HUES64 (cell line): ENCODE data around the gene HORMAD2.
"Not testable (repeated sequence)": the region's sequence is repeated elsewhere in the genome, so short reads cannot be mapped to it uniquely, and the experiment has no call there.

Experiments used
- H3K27ac ChIP-seq: 2 replicates; pipeline ENCODE4 v1.7.0; 2013; ENCODE audit warnings: low read depth, low read length, inconsistent platforms
- H3K27me3 ChIP-seq: 2 replicates; pipeline ENCODE4 v1.6.1; 2013; ENCODE audit warnings: mild to moderate bottlenecking, low read length; ENCODE audit not compliant: insufficient read depth
- H3K36me3 ChIP-seq: 2 replicates; pipeline ENCODE4 v1.6.1; 2013; ENCODE audit warnings: mild to moderate bottlenecking, low read length; ENCODE audit not compliant: insufficient read depth
- H3K4me1 ChIP-seq: 2 replicates; pipeline ENCODE4 v1.6.1; 2013; ENCODE audit warnings: mild to moderate bottlenecking, low read length, moderate library complexity; ENCODE audit not compliant: insufficient read depth
- H3K4me3 ChIP-seq: 2 replicates; pipeline ENCODE4 v1.5.1; 2013; ENCODE audit warnings: mild to moderate bottlenecking, low read length, moderate library complexity
- H3K9ac ChIP-seq: 2 replicates; pipeline ENCODE4 v1.6.1; 2013; ENCODE audit warnings: mild to moderate bottlenecking, low read depth, low read length
- H3K9me3 ChIP-seq: 2 replicates; pipeline ENCODE4 v1.6.1; 2013; ENCODE audit warnings: low read depth, low read length; ENCODE audit not compliant: insufficient read depth
- WGBS: fragments of 150-250, 120-280 bp; methylation state at CpG from one replicate; pipeline ENCODE4 v1.1.7; 2013; ENCODE audit warnings: missing lambda C conversion rate; 5-methylcytosine and 5-hydroxymethylcytosine counted together

Gene HORMAD2

GRCh38 chr22:30212363-30212995 is 132.2 kb downstream of the HORMAD2 start:
- Histone ChIP-seq H3K9ac (no peak overlapping the region), H3K36me3 (no peaks in the 10 kb centered on the region), H3K27ac (no peak overlapping the region), H3K4me3 (no peak overlapping the region), H3K9me3 (no peaks in the 10 kb centered on the region), H3K4me1 (peaks cover 19% of the 10 kb centered on the region; the same call in 1 of the 2 replicates), H3K27me3 (no peaks in the 10 kb centered on the region)
- WGBS: 80% methylated on average over 5 of the region's 5 CpGs

GRCh38 chr22:30212996-30213441 is 132.8 kb downstream of the HORMAD2 start:
- Histone ChIP-seq H3K27me3 (no peaks in the 10 kb centered on the region), H3K36me3 (no peaks in the 10 kb centered on the region), H3K9me3 (no peaks in the 10 kb centered on the region), H3K27ac (no peak overlapping the region), H3K4me3 (no peak overlapping the region), H3K4me1 (peaks cover 19% of the 10 kb centered on the region; the same call in 1 of the 2 replicates), H3K9ac (no peak overlapping the region)
- 91% methylated on average over 8 of the region's 8 CpGs for WGBS

DNA sequence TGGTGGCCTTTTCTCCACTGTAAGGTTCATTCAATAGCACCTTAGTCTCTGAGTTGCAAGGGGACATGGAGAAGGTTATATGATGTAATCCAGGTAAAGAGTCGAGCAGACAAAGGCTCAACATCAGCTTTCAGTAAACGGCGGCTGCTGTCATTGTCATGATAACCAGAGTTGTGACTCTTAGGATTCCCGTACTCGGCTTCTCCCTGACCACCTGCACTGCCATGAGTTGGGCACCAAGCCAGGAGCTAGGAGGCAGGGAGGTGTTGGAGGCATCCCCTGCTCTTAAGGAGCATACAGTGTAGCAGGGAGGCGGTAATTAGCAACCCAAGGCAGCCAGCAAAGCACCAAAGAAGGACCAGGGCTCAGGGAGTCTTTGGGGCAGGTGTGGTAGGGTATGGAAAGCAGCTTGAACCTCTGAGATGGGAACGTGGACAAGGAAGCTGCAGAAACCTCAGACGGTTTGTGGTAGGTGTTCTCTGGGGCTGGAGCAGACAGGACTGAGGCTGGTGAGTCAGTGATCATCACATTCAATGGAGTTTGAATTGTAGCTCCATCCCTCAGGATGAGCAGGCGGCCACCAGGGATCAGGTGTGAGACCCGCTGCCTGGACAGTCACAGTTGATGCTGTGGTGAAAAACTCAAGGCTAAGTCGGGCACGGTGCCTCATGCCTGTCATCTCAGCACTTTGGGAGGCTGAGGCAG is 134.6 kb downstream of the HORMAD2 start:
- H3K4me1 ChIP-seq: 0 out of 2 replicates have a peak, but pooled peaks cover 9% of the 10 kb centered on the region
- H3K36me3 ChIP-seq: no peaks in the 10 kb centered on the region
- H3K4me3 ChIP-seq: no peak overlapping the region
- no peaks in the 10 kb centered on the region for H3K9me3 ChIP-seq
- H3K9ac ChIP-seq: no peak overlapping the region
- H3K27me3 ChIP-seq: no peaks in the 10 kb centered on the region
- WGBS: 68% methylated on average over 12 of the region's 12 CpGs
- H3K27ac ChIP-seq: no peak overlapping the region

DNA sequence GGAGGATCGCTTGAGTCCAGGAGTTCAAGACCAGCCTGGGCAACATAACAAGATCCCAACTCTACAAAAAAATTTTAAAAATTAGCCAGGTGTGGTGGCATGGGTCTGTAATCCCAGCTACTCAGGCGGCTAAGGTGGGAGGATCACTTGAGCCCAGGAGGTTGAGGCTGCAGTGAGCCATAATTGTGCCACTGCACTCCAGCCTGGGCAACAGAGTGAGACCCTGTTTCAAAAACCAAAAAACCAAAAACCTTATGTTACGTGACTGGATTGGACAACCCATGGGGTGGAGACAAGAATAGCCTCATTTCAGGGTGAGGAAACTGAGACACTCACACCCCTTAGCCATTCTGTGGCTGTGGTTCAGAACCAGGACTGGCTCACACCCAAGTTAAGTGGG is 136.0 kb downstream of the HORMAD2 start:
- H3K4me1 ChIP-seq, H3K27me3 ChIP-seq, H3K27ac ChIP-seq, H3K4me3 ChIP-seq, H3K9ac ChIP-seq, H3K9me3 ChIP-seq, H3K36me3 ChIP-seq: not testable (repeated sequence)
- 96% methylated on average over 3 of the region's 3 CpGs for WGBS

DNA sequence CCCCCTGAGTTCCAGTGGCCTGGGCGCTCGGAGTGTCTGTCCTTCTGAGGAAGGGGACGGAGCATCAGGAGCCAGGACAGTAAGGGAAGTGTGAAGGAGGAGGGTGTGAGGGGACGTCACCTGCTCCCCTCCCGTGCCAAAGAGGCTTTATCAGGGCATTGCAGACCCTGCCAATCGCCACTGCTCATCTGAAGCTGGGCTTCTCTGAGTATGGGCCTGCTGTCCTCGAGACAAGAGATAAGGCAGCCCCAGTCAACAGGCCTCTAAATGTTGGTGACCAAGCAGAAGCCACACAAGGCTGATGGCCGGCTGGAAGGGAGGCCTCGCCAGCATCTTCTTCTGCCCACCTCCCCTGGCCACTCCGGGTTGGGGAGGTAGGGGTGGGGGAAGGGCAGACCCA is 136.4 kb downstream of the HORMAD2 start:
- WGBS: 94% methylated on average over 9 of the region's 10 CpGs
- no peaks in the 10 kb centered on the region for H3K9me3 ChIP-seq

DNA sequence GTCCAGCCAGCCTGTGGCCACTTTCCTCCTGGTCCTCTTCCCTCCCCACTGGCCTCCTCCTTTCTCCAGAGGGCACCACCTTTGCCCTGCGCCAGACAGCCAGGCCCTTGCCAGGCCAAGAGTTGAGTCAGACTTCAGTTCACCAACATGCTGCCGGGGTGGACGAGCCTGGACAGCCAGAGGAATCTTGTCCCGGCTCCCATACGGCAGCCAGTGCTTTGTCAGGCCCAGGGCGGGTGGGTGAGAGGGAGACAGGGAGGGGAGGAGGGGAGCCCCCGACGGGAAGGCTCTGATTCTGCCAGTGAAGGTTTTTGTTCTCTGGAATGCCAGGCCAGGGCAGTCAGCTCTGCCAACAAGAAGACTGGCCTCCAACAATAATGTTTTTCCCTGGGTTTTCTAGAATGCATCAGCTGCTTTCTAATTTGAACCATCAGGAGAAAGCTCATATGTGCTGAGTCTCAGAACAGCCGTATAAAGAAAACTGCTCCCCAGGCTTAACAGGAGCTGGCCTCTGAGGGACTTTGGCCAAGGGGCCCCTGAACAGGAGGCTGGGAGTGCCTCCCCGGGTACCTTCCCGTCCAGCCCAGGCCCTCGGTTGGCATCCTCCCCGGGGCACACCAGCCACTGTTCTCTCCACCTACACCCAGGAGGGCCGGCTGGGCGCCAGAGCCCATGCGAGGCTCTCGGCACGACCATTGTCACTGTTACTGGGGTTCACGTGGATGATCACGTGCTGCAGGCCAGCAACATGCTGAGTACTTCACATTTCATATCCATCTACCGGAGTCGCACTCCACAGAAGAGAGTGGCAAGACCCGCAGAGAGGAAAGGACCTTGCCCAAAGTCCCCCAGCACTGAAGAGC is 137.7 kb downstream of the HORMAD2 start:
- no peak overlapping the region for H3K9ac ChIP-seq
- WGBS: 88% methylated on average over 23 of the region's 23 CpGs
- no peaks in the 10 kb centered on the region for H3K36me3 ChIP-seq
- H3K9me3 ChIP-seq: no peaks in the 10 kb centered on the region
- H3K27me3 ChIP-seq: no peaks in the 10 kb centered on the region
- no peak overlapping the region for H3K27ac ChIP-seq
- H3K4me3 ChIP-seq: no peak overlapping the region
- H3K4me1 ChIP-seq: 0 out of 2 replicates have a peak, but pooled peaks cover 3% of the 10 kb centered on the region

More for the DNA sequence above, 136.4 kb downstream of the HORMAD2 start:
- no peaks in the 10 kb centered on the region for H3K36me3 ChIP-seq
- H3K4me3 ChIP-seq: no peak overlapping the region
- no peaks in the 10 kb centered on the region for H3K27me3 ChIP-seq
- no peak overlapping the region for H3K9ac ChIP-seq
- H3K27ac ChIP-seq: no peak overlapping the region
- 0 out of 2 replicates have a peak, but pooled peaks cover 3% of the 10 kb centered on the region for H3K4me1 ChIP-seq

DNA sequence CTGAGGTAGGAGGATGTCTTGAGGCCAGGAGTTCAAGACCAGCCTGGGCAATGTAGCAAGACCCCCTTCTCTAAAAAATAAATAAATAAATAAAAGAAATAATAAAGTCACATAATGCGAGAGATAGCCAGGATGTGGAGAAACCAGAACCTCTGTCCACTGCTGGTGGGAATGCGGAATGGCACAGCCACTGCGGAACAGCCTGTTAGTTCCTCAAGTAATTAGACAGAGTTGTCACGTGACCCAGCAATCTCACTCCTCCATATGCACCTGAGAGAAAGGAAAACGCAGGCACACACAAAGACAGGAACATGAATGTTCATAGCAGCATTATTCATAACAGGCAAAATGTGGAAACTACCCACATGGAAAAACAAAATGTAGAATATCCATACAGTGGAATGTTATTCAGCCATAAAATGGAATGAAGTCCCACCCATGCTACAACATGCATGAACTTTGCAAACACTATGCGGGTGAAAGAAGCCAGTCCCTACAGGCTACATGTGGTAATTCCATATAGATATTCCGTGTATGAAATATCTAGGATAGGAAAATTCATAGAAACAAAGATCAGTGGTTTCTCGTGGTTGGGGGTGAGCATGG is 138.9 kb downstream of the HORMAD2 start:
- Histone ChIP-seq H3K4me3 (no peak overlapping the region), H3K4me1 (0 out of 2 replicates have a peak, but pooled peaks cover 6% of the 10 kb centered on the region), H3K36me3 (no peaks in the 10 kb centered on the region), H3K27ac (no peak overlapping the region), H3K27me3 (no peaks in the 10 kb centered on the region), H3K9me3 (no peaks in the 10 kb centered on the region), H3K9ac (no peak overlapping the region)
- 90% methylated on average over 7 of the region's 8 CpGs for WGBS

GRCh38 chr22:30219668-30220278 is 139.5 kb downstream of the HORMAD2 start:
- no peaks in the 10 kb centered on the region for H3K9me3 ChIP-seq
- H3K27ac ChIP-seq: no peak overlapping the region
- H3K9ac ChIP-seq: no peak overlapping the region
- no peaks in the 10 kb centered on the region for H3K27me3 ChIP-seq
- H3K4me1 ChIP-seq: 0 out of 2 replicates have a peak, but pooled peaks cover 2% of the 10 kb centered on the region
- no peaks in the 10 kb centered on the region for H3K36me3 ChIP-seq
- H3K4me3 ChIP-seq: no peak overlapping the region

DNA sequence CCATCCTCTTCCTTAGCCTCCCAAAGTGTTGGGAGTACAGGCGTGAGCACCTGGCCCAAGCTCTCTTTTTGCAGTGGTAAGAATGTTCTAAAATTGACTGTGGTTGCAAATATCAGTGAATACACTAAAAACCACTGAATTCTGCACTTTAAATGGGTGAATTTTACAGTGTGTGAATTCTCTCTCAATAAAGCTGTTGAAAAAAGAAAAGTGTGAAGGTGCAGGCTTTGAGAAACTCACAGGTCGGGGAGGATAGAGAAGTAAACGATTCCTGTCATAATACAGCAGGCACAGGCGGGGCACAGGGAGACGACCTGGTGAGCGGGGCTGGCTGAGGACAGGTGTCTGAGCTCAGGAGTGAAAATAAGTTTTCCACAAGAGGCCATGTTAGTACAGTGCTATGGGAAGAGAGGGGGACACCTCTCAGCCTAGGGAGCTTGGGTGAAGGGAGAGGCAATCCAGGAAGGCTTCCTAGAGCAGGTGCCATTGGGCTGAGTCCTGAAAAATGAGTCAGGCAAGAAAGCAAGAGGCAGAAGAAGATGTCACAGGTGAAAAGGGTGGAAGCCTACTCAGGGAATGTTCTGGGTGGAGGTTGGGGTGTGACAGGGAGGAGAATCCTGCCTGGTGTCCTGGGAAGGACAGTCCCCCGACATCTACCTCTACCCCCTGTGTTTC is 140.2 kb downstream of the HORMAD2 start:
- WGBS: 90% methylated on average over 6 of the region's 7 CpGs
- 0 out of 2 replicates have a peak, but pooled peaks cover 2% of the 10 kb centered on the region for H3K4me1 ChIP-seq
- no peaks in the 10 kb centered on the region for H3K27me3 ChIP-seq
- H3K9me3 ChIP-seq: no peaks in the 10 kb centered on the region
- no peak overlapping the region for H3K27ac ChIP-seq
- H3K4me3 ChIP-seq: no peak overlapping the region
- no peaks in the 10 kb centered on the region for H3K36me3 ChIP-seq
- H3K9ac ChIP-seq: no peak overlapping the region
